Daoy (cell line): ENCODE measurements around the gene CST2. TPM values are rescaled to one million over a fixed set of nuclear protein-coding genes. Genes with fewer than 3 reads are reported as not detected.
"Not testable (repeated sequence)": the region's sequence is repeated elsewhere in the genome, so short reads cannot be mapped to it uniquely, and the experiment has no call there.

Source experiments
- DNase-seq: peaks from one replicate; pipeline ENCODE4 v3.0.0-alpha.2; 2015; ENCODE audit warnings: low read depth
- total RNA-seq: library from RNA; depleted of rRNA; stranded (reverse); fragments of >200 nt; shearing (Covaris generic); gene quantifications from 2 replicates; pipeline ENCODE4 v1.2.3, GENCODE V29; 2014; rRNA removed

Gene CST2
- total RNA-seq, 1 experiment from 2014 or later: not detected

- not testable (repeated sequence) for DNase-seq
Observed at GRCh38 chr20:23810349-23810748, 16.2 kb downstream of the CST2 start.

- no peak for DNase-seq
Observed at GRCh38 chr20:23800865-23801264, 25.7 kb downstream of the CST2 start.

GRCh38 chr20:23799216-23799847, 27.2 kb downstream of the CST2 start:
- DNase-seq: not testable (repeated sequence)

GRCh38 chr20:23795526-23795925, 31.0 kb downstream of the CST2 start:
- DNase-seq: no peak

- no peak for DNase-seq
Observed at GRCh38 chr20:23794841-23795240, 31.7 kb downstream of the CST2 start.

- no peak for DNase-seq
Observed at GRCh38 chr20:23794065-23794464, 32.5 kb downstream of the CST2 start.

- DNase-seq: no peak
Observed at GRCh38 chr20:23783447-23783846, 43.1 kb downstream of the CST2 start.

- DNase-seq: no peak
Observed at GRCh38 chr20:23782366-23782983, 44.1 kb downstream of the CST2 start.

- not testable (repeated sequence) for DNase-seq
Observed at GRCh38 chr20:23778676-23779075, 47.9 kb downstream of the CST2 start.

GRCh38 chr20:23777380-23777779, 49.1 kb downstream of the CST2 start:
- not testable (repeated sequence) for DNase-seq

GRCh38 chr20:23776067-23776771, 50.3 kb downstream of the CST2 start:
- no peak for DNase-seq

- DNase-seq: no peak
Observed at GRCh38 chr20:23774081-23774480, 52.4 kb downstream of the CST2 start.

Other genes with a start within 250 kb of the CST2 start
- gene CST9, start 220.8 kb downstream of the CST2 start, total RNA-seq: not detected in 2 replicates
- gene CST3, start 188.8 kb downstream of the CST2 start, total RNA-seq: 46.3 and 46.6 TPM in 2 replicates
- not detected in 2 replicates for gene CST4, start 137.7 kb downstream of the CST2 start, total RNA-seq
- not detected in 2 replicates for gene CST1, start 75.8 kb downstream of the CST2 start, total RNA-seq
- gene CST5, start 53.0 kb upstream of the CST2 start, total RNA-seq: not detected in 2 replicates
- gene GGTLC1, start 162.1 kb upstream of the CST2 start, total RNA-seq: not detected in 2 replicates